ENCODE data around the gene ARG2. TPM values are rescaled to one million over a fixed set of nuclear protein-coding genes. Genes with fewer than 3 reads are reported as not detected.

Gene ARG2
- polyA plus RNA-seq, 1 donor from 2014 or later, result 204 TPM

GRCh38 chr14:67680941-67681340, 61.2 kb downstream of the ARG2 start:
- Histone ChIP-seq H3K9me2 (ENCODE audit: insufficient read depth, low read length) (no peaks in the 10 kb centered on the region), H3K9me3 (ENCODE audit: low read length) (no peaks in the 10 kb centered on the region)

DNA sequence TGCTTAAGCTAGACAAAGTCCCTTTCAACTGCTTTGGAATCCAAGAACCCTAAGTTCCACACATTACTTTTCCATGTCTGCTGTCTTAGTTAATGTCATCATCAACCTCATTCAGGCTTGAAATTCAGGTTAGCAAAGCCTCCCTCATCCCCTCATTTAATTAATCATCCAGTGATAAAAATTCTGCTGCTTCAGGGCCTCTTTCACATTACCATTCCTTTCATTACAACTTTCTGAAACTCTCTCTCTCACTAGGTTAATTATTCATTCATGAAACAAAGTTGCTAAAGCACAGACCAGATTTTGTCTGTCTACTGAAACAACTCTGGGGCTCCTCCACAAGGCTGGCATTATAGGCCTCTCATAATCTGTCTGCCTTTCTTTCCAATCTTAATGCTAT, 64.1 kb downstream of the ARG2 start:
- Histone ChIP-seq H3K9me3 (ENCODE audit: low read length) (no peaks in the 10 kb centered on the region), H3K4me2 (ENCODE audit: low read length) (no peak overlapping the region), H3K27ac (ENCODE audit: low read length) (no peak overlapping the region), H3F3A (ENCODE audit: insufficient read depth, low read length, poor library complexity, severe bottlenecking) (no peaks in the 10 kb centered on the region), H4K20me1 (ENCODE audit: insufficient read depth) (no peaks in the 10 kb centered on the region), H3K9me2 (ENCODE audit: insufficient read depth, low read length) (no peaks in the 10 kb centered on the region), H2AFZ (ENCODE audit: low read depth, low read length) (no peak overlapping the region), H3K4me3 (ENCODE audit: low read length) (no peak overlapping the region), H3K9ac (ENCODE audit: low read length) (no peak overlapping the region), H3K27me3 (ENCODE audit: insufficient read depth, low read depth, low read length) (no peaks in the 10 kb centered on the region), H3K36me3 (ENCODE audit: insufficient read depth, low read length) (peaks cover 11% of the 10 kb centered on the region), H3K79me2 (replicated peaks; ENCODE audit: insufficient read depth, low read length) (peaks cover 12% of the 10 kb centered on the region)
- TF ChIP-seq EP300 (conservative IDR thresholded peaks at IDR 0.05; ENCODE audit: poor library complexity, severe bottlenecking) (no peak), EZH2 (IDR thresholded peaks at IDR 0.05; ENCODE audit: borderline replicate concordance, insufficient read depth, low read length, poor library complexity, severe bottlenecking) (no peak), POLR2AphosphoS5 (IDR thresholded peaks at IDR 0.05) (no peak), SMC3 (conservative IDR thresholded peaks at IDR 0.05; ENCODE audit: poor library complexity) (no peak), MXI1 (conservative IDR thresholded peaks at IDR 0.05; ENCODE audit: poor library complexity, severe bottlenecking) (no peak), TAF1 (IDR thresholded peaks at IDR 0.05; ENCODE audit: low read depth) (no peak), RAD21 (conservative IDR thresholded peaks at IDR 0.05) (no peak)
- TF ChIP-seq, protein P1, sequence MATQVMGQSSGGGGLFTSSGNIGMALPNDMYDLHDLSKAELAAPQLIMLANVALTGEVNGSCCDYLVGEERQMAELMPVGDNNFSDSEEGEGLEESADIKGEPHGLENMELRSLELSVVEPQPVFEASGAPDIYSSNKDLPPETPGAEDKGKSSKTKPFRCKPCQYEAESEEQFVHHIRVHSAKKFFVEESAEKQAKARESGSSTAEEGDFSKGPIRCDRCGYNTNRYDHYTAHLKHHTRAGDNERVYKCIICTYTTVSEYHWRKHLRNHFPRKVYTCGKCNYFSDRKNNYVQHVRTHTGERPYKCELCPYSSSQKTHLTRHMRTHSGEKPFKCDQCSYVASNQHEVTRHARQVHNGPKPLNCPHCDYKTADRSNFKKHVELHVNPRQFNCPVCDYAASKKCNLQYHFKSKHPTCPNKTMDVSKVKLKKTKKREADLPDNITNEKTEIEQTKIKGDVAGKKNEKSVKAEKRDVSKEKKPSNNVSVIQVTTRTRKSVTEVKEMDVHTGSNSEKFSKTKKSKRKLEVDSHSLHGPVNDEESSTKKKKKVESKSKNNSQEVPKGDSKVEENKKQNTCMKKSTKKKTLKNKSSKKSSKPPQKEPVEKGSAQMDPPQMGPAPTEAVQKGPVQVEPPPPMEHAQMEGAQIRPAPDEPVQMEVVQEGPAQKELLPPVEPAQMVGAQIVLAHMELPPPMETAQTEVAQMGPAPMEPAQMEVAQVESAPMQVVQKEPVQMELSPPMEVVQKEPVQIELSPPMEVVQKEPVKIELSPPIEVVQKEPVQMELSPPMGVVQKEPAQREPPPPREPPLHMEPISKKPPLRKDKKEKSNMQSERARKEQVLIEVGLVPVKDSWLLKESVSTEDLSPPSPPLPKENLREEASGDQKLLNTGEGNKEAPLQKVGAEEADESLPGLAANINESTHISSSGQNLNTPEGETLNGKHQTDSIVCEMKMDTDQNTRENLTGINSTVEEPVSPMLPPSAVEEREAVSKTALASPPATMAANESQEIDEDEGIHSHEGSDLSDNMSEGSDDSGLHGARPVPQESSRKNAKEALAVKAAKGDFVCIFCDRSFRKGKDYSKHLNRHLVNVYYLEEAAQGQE (IDR thresholded peaks at IDR 0.05; ENCODE audit: borderline replicate concordance), result no peak
- TF ChIP-seq, protein P2, sequence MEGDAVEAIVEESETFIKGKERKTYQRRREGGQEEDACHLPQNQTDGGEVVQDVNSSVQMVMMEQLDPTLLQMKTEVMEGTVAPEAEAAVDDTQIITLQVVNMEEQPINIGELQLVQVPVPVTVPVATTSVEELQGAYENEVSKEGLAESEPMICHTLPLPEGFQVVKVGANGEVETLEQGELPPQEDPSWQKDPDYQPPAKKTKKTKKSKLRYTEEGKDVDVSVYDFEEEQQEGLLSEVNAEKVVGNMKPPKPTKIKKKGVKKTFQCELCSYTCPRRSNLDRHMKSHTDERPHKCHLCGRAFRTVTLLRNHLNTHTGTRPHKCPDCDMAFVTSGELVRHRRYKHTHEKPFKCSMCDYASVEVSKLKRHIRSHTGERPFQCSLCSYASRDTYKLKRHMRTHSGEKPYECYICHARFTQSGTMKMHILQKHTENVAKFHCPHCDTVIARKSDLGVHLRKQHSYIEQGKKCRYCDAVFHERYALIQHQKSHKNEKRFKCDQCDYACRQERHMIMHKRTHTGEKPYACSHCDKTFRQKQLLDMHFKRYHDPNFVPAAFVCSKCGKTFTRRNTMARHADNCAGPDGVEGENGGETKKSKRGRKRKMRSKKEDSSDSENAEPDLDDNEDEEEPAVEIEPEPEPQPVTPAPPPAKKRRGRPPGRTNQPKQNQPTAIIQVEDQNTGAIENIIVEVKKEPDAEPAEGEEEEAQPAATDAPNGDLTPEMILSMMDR (IDR thresholded peaks at IDR 0.05; ENCODE audit: poor library complexity, severe bottlenecking), result no peak

More at GRCh38 chr14:67680941-67681340, 61.2 kb downstream of the ARG2 start:
- H3K79me2 ChIP-seq (replicated peaks; ENCODE audit: insufficient read depth, low read length), result peaks cover 12% of the 10 kb centered on the region
- no peaks in the 10 kb centered on the region for H4K20me1 ChIP-seq (ENCODE audit: insufficient read depth)
- H3K9ac ChIP-seq (ENCODE audit: low read length), result no peak overlapping the region
- no peak overlapping the region for H2AFZ ChIP-seq (ENCODE audit: low read depth, low read length)
- H3K36me3 ChIP-seq (ENCODE audit: insufficient read depth, low read length), result peaks cover 14% of the 10 kb centered on the region
- TF ChIP-seq SMC3 (conservative IDR thresholded peaks at IDR 0.05; ENCODE audit: poor library complexity), result no peak
- no peak for TF ChIP-seq MXI1 (conservative IDR thresholded peaks at IDR 0.05; ENCODE audit: poor library complexity, severe bottlenecking)
- TF ChIP-seq EZH2 (IDR thresholded peaks at IDR 0.05; ENCODE audit: borderline replicate concordance, insufficient read depth, low read length, poor library complexity, severe bottlenecking), result no peak
- TF ChIP-seq, protein P2 (IDR thresholded peaks at IDR 0.05; ENCODE audit: poor library complexity, severe bottlenecking), result no peak
- no peak for TF ChIP-seq TAF1 (IDR thresholded peaks at IDR 0.05; ENCODE audit: low read depth)
- TF ChIP-seq, protein P1 (IDR thresholded peaks at IDR 0.05; ENCODE audit: borderline replicate concordance), result no peak
- no peak for TF ChIP-seq POLR2AphosphoS5 (IDR thresholded peaks at IDR 0.05)
- no peak for TF ChIP-seq RAD21 (conservative IDR thresholded peaks at IDR 0.05)
- no peak for TF ChIP-seq EP300 (conservative IDR thresholded peaks at IDR 0.05; ENCODE audit: poor library complexity, severe bottlenecking)
- H3F3A ChIP-seq (ENCODE audit: insufficient read depth, low read length, poor library complexity, severe bottlenecking), result no peaks in the 10 kb centered on the region
- H3K27me3 ChIP-seq (ENCODE audit: insufficient read depth, low read depth, low read length), result no peaks in the 10 kb centered on the region
- no peak overlapping the region for H3K4me2 ChIP-seq (ENCODE audit: low read length)
- no peak overlapping the region for H3K4me3 ChIP-seq (ENCODE audit: low read length)
- H3K27ac ChIP-seq (ENCODE audit: low read length), result no peak overlapping the region

Measured in neural cell (in vitro differentiated cells).